GM19467 (cell line): Measurements from ENCODE around the gene FEV.

ENCODE experiments used
- ATAC-seq: cut with Tn5 transposase; IDR thresholded peaks from one replicate; pipeline ENCODE4 v1.9.1; 2021; ENCODE audit warnings: mild to moderate bottlenecking, moderate library complexity; ENCODE audit not compliant: unreplicated experiment

The FEV gene

DNA sequence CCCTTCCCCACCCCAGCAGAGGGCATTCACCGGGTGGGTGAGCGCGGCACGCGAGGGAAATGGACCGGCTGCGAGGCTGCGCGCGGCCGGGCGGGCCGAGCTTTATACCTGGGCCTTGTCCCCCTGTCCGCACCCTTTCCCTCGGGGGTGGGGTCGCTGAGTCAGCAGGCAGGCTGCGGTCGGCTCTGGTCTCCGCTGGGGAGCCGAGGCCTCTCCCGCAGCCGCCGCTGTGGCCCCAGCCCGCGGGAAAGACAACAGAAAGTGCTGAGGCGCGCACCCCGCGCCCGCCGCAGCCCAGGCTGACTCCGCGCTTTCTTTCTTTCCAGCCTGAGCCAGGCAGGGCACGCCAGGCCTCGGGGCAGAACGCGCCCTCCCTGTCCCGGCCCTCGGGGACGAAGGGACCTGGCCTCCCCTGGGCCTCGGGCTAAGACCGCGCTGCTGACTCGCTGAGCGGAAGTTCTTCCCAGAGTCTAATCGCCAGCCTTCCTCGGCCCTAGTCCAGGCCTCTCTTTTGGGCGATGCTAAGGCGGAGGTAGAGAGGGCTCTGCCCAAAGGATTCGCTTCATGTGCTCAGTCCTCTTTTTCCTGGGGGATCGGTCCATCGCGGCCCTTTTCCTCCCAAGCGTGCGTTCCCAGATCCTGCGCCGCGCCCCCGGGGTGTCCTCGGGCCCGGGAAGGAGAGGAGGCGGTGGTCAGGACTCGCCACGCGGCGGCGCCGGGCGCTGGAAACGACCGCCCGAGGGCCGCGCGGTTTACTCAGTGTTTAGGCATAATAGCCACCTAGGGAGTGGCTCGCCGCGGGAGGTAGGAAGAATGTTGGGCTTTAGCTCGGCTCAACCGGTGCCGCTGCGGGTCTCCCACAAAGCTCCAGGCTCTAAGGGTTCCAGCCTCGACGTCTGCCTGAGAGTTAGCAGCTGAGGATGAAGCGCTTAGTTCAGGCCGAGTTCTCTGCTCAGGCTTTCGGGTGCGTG, 8.6 kb upstream of the FEV start, which contains the start of gene CRYBA2:
TSS of gene CRYBA2 (minus strand) at position 78 of the 971 bp plus-strand sequence. CDS start 246 bp downstream, outside the sequence.
- ATAC-seq = no peak

DNA sequence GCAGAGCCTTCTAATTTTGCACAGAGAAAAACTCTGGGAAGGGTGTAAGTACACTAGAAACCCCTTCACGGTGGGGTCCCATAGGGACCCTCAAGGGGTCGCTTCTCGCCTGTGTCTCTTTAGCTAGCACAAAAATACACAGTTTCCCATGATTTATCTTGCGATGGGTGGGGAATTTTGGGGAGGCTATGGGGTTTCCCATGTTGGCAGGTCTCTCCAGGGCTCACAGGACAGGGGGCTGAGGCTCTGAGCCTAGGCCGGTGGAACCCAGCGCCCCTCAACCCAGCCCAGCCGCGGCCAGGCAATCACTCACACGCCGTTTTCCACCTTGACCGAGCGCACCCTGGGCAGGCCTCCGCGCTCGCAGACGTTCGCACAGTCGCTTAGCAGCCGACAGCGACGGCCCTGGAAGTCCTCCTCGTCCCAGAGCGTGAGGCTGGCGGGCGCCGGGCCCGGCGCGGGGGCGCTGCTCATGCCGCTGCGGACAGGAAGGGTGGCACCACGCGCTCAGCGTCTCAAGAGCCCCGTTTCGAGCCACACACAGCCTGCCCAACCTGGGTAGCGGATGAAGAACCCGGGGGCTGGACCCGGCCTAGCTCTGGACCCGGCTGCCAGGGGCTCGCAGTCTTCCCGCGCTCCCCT, 7.8 kb upstream of the FEV start:
- no peak for ATAC-seq

DNA sequence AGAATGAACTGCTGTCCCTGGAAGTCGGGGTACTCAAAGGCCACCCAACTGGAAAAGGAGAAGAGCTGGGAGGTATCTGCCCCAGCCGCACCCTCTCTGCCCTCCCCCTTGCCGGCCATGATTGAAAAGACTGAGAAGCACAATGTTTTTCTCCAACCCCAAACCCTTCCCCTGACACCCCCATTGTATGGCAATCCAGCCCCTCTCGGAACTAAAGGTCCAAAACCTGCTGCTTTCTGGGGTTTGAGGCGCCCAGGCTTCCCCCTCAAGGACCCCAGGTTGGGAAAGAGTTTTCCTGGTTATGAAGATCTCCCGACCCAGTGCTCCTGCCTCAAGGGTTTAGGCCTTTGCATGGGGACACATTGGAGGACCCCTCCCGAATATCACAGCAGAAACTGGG, 7.2 kb upstream of the FEV start:
- no peak for ATAC-seq

DNA sequence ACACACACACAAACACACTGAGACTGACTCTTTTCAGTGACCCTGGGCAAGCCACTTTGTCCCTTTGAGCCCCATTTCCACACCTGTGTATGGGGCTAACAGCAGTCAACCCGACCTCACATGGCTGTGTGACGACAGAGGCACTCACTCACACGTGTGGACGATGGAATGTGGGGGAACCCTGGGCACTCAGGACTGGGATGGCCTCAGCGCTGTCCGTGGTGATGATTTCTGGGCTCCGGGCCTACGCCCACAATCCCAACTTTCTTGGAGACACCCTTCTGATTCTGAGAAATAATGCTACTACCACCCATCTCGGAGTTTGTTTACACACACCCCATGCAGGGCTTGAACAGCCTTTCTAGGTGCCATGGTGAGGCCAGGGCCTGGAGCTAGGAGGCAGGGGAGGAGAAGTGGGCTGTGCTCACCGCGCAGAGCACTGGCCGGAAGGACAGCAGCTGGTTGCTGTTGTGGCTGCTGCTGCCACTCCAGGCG, 6.7 kb upstream of the FEV start:
- ATAC-seq = no peak

DNA sequence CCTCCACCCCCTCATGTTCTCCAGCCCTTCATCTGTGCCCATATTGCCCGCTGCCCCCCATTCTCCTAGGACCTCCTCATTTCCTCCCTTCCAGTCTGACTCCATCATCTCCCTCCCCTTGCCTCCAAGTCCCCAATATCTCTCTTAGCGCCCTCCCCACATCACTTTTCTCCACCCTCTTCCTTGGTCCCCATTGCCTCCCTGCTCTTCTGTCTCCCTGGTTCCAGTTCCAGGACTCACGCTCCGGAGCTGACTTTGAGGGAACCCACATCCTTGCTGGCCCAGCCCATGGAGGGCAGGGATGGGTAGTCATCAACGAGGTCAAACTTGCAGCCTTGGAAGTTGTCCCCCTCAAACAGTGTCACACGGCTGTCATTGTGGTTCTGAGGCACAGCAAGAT, 5.6 kb upstream of the FEV start:
- ATAC-seq = no peak

DNA sequence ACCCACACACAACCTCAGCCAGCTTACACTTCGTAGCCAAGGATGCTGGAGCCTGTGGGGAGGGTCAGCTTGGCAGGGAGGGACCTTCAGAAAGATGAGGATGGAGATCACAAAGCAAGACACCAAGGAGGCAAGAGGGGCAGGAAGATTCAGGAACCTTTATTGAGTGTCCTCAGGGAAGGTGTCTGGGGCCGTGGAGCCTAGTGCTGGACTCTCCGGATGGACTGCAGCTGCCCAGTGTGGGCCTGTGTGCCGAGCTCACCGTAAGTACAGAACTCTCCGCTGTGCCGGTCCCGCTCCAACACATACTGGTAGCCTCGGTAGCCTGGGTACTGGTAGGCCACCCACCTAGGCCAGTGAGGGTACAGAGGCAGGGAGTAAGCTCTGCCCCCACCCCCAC, 5.1 kb upstream of the FEV start:
- no peak for ATAC-seq

DNA sequence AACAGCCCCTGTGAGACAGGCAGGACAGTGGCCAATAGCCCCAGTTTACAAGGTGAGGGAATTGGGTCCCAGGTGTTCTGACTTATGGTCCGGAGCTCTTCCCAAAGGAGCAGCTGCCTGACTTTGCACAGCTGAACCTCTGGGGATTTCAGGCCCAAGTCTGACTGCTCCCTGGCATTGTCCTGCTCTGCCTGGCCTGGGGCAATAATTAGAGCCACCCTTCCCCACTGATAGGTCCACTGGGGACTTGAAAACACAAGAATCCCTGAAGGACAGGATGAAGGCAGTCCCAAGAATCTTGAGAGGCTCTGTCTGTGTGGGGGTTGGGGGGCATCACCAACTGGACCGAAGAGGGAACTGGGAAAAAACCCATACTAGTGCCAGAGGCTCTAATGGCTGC, 3.7 kb upstream of the FEV start:
- no peak for ATAC-seq

DNA sequence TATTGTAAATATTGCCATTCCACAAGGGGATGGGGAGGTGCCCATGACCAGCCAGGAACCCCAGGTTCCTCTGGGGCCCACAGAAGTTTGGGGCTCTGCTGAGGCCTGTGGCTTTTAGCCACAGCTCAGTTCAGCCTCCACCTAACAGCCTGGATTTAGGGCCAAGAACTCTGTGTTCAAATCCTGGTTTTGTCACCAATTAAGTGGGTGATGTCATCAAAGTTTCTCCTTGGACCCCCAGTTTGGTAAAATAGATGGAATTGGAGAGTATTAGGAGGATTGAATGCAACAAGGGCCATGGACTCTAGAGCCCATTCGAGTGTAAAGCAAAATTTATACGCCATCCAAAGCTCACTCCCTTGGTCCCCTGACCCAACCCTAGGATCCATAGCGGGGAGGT, 3.2 kb upstream of the FEV start:
- no peak for ATAC-seq

DNA sequence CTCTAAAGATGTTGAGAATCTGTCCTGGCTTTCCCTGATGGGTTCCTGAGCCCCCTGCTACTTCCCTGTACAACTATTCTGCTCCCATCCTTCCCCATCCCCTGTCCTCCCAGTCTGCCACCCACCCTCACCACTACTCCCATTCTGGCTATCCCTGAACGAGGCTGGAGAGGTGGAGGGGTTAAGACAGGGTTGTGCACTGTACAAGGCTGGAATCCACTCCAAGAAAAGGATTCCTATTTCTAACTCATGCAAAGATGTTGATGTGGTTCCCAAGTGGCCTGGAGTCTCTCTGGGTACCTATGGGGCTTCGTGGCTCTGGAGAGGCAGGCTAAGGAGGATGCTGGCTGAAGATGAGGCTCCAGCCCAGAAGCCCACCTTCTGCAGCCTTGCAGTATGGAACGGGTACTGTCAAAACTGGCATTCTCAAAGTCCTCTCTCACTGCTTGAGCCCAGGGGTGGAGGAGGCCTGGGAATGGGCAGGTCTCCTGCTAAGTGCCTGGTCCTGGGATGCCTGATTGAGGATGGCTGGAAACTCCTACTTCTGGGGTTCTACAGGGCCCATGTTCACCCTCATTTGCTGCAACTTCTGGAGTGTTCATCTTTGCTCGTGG, 1.3 kb upstream of the FEV start:
- ATAC-seq = no peak

DNA sequence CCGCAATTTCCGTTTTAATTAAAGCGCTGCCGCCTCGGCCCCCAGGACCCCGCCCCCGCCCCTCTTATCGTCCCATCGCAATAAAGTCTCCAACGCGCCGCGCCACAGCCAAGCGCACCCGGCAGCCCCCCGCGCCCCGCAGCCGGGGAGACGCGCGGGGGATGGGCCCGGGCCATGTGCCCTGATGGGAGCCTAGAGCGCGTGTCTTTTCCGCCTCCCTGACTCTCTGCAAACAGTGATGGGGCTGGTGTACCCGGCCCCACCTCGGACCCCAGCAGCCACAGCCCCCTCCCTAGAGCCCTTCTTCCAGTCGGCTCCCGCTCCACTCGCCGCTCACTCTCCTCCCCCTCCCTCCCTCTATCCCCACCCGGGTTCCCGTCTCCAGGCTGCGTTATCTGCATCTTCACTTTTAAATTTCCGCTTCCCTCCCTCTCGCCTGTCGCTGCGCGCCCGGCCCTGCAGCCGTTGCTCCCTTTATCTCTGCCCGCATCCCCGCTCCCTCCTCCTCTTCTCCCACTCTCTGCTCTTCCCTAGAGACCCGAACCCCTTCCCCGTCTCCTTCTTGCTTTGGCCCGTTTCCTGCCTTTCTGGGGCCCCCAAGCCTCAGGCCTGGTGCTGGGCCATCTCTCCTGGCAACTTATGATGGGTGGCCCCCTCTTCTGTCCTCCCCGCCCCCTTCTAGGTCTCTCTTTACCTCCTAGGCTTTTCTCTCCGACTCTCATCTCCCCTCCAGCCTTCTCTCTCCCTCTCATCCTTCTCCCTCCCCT, 524 bp upstream of the FEV start:
- no peak for ATAC-seq

DNA sequence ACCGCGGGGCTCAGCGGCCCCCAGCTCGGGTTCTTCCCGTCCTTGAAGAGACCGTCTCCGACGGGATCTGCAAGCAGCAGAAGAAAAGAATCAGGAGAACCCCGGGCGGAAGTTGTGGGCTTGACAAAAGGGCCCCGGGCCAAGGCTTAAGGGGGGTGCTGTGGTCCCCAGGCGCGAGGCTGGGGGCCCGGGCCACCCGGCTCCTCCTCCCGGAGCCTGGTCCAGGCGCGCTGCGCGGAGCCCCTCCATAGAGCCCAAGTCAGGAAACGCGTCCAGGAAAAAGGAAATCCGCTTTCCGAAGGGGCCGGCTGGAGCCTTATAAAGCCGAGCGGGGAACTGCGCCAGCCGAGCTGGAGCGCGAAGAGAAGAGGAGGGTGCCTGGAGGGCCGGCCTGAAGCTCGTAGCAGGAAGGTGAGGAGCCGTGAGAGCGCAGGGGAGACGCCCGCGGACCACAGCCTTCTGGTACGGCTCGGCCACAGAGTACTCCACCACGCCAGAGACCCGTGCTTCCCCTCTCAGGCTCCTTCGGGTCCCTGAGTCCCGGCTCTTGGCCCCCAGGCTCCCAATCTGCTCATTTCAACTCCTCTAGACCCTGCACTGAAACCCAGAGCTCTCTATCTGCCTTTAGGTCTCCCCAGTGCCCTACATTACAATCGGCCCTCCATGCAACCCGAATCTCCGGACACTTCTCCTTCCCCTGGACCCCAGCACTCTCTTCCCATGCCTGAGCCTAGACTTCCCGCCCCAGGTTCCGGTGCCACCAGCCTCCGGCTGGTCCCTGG, 554 bp downstream of the FEV start:
- no peak for ATAC-seq

DNA sequence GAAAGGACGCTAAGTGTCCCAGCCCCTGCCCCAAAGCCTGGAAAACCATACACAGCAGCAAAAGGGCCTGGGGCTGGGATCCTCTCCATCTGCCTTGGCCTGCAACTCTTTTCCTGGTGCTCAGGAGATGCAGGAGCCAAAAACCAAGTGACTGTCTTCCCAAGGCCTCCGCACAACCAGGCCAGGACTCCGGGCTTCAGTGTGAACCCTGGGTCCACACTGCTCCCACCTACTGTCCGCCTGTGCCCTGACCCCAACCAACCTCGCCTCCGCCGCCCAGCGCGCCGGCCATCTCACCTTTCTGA, 1.1 kb downstream of the FEV start:
- ATAC-seq = no peak

DNA sequence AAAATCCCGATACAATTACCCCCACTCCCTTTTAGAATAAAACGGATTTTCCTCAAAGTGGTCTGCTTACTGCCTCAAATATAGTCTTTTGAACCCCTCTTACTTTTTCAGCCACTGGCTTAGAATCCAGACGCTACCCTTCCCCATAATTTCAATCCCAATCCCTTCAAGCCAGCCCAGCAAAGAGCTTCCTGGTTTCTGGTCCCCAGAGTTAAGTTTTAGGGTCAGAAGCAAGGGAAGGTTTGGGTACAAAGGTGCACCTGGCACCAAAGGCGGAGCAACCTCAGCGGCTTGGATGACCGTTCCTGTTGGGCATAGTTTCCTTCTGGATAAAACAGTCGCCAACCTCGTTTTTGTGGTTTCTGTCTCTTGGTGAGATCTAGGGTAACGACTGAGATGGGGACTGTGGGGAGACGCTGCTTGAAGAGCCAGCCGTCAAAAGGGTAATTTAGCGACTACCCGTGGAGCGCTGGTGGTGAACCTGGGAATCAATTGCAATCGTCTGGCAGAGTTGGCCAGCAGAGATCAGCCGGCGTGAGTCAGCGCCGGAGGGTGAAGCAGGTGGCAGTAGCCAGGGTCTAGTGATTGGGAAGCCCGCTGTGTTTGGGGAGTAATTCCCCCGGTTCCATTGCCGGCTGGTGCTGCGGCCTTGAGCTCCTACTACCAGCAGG, 1.6 kb downstream of the FEV start:
- no peak for ATAC-seq

DNA sequence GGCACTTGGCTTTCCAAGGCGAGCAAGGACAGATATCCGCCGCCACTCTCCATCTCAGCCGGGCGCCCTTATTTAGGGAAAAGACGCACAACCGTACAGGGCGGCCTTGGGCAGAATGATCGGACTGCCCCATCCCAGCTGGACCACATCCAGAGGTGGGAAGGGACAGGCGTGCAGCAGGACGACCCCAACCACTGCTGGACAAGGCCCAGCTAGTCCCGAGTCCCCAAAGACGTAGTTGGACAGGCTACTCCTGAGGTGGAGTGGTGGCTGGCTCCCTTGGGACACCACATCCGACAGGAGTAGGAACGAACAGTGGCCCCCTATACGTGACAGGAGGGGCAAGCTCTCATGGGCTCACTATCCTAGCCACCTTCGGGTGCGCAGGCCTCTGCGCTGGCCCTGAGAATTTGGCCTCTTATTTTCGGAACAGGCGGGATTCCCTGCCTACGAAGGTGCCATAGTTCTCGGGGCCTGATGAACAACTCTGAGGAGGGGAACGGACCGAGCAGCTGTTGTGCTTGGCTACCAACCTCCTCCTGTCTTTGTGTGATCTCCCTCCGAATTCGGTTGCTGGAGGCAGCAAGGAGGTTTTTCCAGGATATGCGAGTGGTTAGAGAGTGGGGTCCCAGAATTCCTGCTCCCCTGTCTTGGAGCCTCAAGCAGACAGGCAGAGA, 2.3 kb downstream of the FEV start:
- ATAC-seq = no peak

DNA sequence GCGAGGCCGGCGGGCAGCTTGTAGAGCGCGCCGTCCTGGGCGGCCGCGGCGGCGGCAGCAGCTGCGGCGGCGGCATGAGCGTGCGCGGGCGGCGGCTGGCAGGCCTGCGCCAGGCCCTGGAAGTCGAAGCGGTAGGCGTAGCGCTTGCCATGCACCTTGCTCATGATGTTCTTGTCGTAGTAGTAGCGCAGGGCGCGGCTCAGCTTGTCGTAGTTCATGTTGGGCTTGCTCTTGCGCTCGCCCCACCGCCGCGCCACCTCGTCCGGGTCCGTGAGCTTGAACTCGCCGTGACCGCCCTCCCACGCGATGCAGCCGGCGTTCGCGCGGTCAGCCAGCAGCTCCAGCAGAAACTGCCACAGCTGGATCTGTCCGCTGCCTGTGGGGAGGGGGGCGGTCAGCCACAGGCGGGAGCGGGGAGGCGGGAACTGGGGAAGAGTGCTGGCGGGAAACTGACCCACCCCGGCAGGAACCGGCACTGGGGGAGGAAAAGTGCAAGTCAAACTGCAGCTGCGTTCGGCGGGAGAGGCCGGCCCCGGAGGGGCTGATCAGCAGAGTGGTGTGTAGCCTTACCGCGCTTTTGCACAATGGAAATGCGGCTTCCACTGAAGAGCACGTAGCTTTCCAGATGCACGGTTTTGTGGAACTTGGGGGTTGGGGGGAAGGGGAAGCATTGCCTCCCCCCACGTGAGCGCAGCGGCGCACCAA, 3.0 kb downstream of the FEV start:
- ATAC-seq = no peak

DNA sequence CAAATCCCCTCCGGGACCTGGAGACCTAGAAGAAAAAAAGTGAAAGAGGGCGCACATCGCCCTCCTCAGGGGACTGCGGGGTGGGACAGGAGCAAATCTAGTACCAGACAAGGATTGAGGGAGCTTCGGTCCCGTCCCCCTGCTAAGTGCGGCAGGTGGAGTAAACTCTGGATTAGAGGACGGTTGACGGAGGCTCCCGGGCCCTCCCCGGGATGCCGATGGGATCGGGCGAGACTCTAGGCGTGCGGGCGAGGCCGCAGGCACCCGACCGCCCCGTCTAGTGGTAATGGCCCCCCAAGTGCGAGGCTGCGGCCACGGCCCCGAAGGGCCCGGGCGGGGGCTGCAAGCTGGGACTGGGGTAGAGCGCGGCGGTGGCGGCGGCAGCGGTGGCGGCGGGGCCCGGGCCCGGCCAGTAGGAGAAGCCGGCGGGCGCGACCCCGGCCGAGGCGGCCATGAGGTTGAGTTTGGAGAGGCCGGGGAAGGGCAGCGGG, 3.5 kb downstream of the FEV start:
- ATAC-seq = no peak

DNA sequence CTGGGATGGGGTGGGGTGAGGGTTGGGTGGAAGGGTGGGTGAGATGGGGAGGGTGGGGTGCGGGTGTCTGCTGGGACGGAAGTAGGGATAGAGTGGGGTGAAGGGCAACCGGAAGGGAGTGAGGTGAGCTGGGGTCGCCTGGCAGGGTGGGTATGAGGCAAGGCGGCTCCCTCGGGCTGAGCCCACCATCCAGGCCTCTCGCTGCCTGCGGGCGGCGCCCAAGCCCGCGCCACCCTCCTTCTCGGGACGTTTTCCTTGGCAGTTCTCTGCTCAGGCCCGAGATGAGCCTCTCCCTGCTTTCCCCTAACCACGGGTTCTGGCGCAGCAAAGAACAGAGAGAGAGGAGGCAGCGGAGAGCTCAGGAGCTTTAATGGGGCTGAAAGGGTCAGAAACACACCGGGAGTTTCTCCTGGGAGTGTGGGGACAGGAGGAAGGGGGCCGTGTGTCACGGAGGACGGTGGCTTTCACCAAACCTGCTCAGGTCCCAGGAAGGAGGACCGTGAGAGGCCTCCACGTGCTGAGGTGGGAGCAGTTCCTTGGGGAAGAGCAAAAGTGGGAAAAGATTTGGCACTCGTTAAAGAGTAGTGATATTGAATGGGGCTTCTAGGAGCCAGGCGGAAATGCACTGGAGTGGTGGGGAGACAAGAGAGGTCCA, 4.1 kb downstream of the FEV start:
- no peak for ATAC-seq
